Peyer's patch (tissue), 4 donors: ENCODE measurements around the gene GABRB1.

Experiments used
- POLR2A ChIP-seq, 2 donors: fragments of 450-650 bp; IDR thresholded peaks; one replicate each; pipeline ENCODE4 v1.5.1; 2017; ENCODE audit warnings: antibody characterized with exemption in 2 of 2, mild to moderate bottlenecking in 2 of 2, moderate library complexity in 2 of 2
- TF ChIP-seq, protein P1 (sequence below), 6 experiments: fragments of 450-650 bp in 4 of 6; fragments of 200-600 bp in 2 of 6; sonication (generic) in 1 of 6; IDR thresholded peaks; one replicate each; pipeline ENCODE4 v1.5.1; 2017 to 2019; ENCODE audit warnings: antibody characterized with exemption in 6 of 6, mild to moderate bottlenecking in 3 of 6, moderate library complexity in 1 of 6

- TF ChIP-seq, protein P1, sequence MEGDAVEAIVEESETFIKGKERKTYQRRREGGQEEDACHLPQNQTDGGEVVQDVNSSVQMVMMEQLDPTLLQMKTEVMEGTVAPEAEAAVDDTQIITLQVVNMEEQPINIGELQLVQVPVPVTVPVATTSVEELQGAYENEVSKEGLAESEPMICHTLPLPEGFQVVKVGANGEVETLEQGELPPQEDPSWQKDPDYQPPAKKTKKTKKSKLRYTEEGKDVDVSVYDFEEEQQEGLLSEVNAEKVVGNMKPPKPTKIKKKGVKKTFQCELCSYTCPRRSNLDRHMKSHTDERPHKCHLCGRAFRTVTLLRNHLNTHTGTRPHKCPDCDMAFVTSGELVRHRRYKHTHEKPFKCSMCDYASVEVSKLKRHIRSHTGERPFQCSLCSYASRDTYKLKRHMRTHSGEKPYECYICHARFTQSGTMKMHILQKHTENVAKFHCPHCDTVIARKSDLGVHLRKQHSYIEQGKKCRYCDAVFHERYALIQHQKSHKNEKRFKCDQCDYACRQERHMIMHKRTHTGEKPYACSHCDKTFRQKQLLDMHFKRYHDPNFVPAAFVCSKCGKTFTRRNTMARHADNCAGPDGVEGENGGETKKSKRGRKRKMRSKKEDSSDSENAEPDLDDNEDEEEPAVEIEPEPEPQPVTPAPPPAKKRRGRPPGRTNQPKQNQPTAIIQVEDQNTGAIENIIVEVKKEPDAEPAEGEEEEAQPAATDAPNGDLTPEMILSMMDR (IDR thresholded peaks at IDR 0.05), result no peak
- TF ChIP-seq POLR2A (IDR thresholded peaks at IDR 0.05), result no peak
Measured at GRCh38 chr4:47017494-47017893, 13.9 kb upstream of the GABRB1 start.
